H9 (cell line): ENCODE results near the gene CXCR5. TPM values are rescaled to one million over a fixed set of nuclear protein-coding genes. Genes with fewer than 3 reads are reported as not detected.

Source experiments
- DNase-seq: peaks from one replicate; pipeline ENCODE4 v3.0.0-alpha.2; 2017
- H2AFZ ChIP-seq: one replicate; pipeline ENCODE4 v1.6.1; 2013; ENCODE audit warnings: mild to moderate bottlenecking, low read length, control low read depth, moderate library complexity
- H2AK5ac ChIP-seq: 2 replicates; pipeline ENCODE4 v1.6.1; 2013; ENCODE audit warnings: low read length, control low read depth, mixed read lengths; ENCODE audit not compliant: insufficient read length
- H2BK120ac ChIP-seq: one replicate; pipeline ENCODE4 v1.6.1; 2013; ENCODE audit warnings: low read depth, mild to moderate bottlenecking, low read length, control low read depth, inconsistent platforms; ENCODE audit not compliant: poor library complexity, severe bottlenecking
- H2BK12ac ChIP-seq: 2 replicates; pipeline ENCODE4 v1.6.1; 2013; ENCODE audit warnings: low read length, control low read depth, mixed read lengths, low read depth; ENCODE audit not compliant: insufficient read length
- H2BK15ac ChIP-seq: 2 replicates; pipeline ENCODE4 v1.6.1; 2013; ENCODE audit warnings: low read depth, low read length, control low read depth
- H2BK20ac ChIP-seq: one replicate; pipeline ENCODE4 v1.6.1; 2013; ENCODE audit warnings: low read depth, mild to moderate bottlenecking, low read length, control low read depth, inconsistent platforms; ENCODE audit not compliant: poor library complexity, severe bottlenecking
- H2BK5ac ChIP-seq: 2 replicates; pipeline ENCODE4 v1.6.1; 2013; ENCODE audit warnings: low read length, control low read depth, mixed read lengths; ENCODE audit not compliant: insufficient read length
- H3K14ac ChIP-seq: 2 replicates; pipeline ENCODE4 v1.6.1; 2013; ENCODE audit warnings: low read length, control low read depth; ENCODE audit not compliant: insufficient read depth
- H3K18ac ChIP-seq: 2 replicates; pipeline ENCODE4 v1.6.1; 2013; ENCODE audit warnings: low read depth, mild to moderate bottlenecking, mixed read lengths, low read length, control low read depth; ENCODE audit not compliant: insufficient read length
- H3K23ac ChIP-seq: 2 replicates; pipeline ENCODE4 v1.6.1; 2013; ENCODE audit warnings: low read length, control low read depth, mixed read lengths, low read depth; ENCODE audit not compliant: insufficient read length
- H3K23me2 ChIP-seq: 2 replicates; pipeline ENCODE4 v1.6.1; 2013; ENCODE audit warnings: low read depth, mild to moderate bottlenecking, mixed read lengths, low read length, control low read depth; ENCODE audit not compliant: insufficient read length, poor library complexity, severe bottlenecking
- H3K27ac ChIP-seq: 2 replicates; pipeline ENCODE4 v1.5.1; 2013; ENCODE audit warnings: low read length, control low read depth, mixed read lengths, low read depth; ENCODE audit not compliant: insufficient read length
- H3K27me3 ChIP-seq: 2 replicates; pipeline ENCODE4 v1.6.1; 2013; ENCODE audit warnings: low read length, control low read depth, inconsistent platforms; ENCODE audit not compliant: insufficient read depth
- H3K4ac ChIP-seq: 2 replicates; pipeline ENCODE4 v1.6.1; 2013; ENCODE audit warnings: low read depth, mild to moderate bottlenecking, control low read depth, inconsistent platforms, low read length, moderate library complexity
- H3K4me1 ChIP-seq: 2 replicates; pipeline ENCODE4 v1.6.1; 2013; ENCODE audit warnings: low read length, control low read depth, inconsistent platforms; ENCODE audit not compliant: insufficient read depth
- H3K4me2 ChIP-seq: 2 replicates; pipeline ENCODE4 v1.6.1; 2013; ENCODE audit warnings: low read length, control low read depth, mixed read lengths; ENCODE audit not compliant: insufficient read length, insufficient read depth
- H3K56ac ChIP-seq: 2 replicates; pipeline ENCODE4 v1.6.1; 2013; ENCODE audit warnings: low read depth, mild to moderate bottlenecking, mixed read lengths, low read length, control low read depth; ENCODE audit not compliant: insufficient read length
- H3K79me1 ChIP-seq: 2 replicates; pipeline ENCODE4 v1.6.1; 2013; ENCODE audit warnings: low read depth, mild to moderate bottlenecking, moderate library complexity, low read length, control low read depth, inconsistent platforms; ENCODE audit not compliant: insufficient read depth, poor library complexity, severe bottlenecking
- H3K79me2 ChIP-seq: 2 replicates; pipeline ENCODE4 v1.6.1; 2013; ENCODE audit warnings: low read length, control low read depth, inconsistent platforms; ENCODE audit not compliant: insufficient read depth
- H3K9ac ChIP-seq: 2 replicates; pipeline ENCODE4 v1.6.1; 2013; ENCODE audit warnings: low read length, control low read depth, mixed read lengths; ENCODE audit not compliant: insufficient read length; ENCODE audit errors: extremely low read depth
- H3K9me3 ChIP-seq: one replicate; pipeline ENCODE4 v1.6.1; 2013; ENCODE audit warnings: low read depth, low read length, inconsistent platforms; ENCODE audit not compliant: control insufficient read depth
- H3T11ph ChIP-seq: one replicate; pipeline ENCODE4 v1.6.1; 2013; ENCODE audit warnings: mild to moderate bottlenecking, low read length, control low read depth, inconsistent platforms
- H4K20me1 ChIP-seq: one replicate; pipeline ENCODE4 v1.6.1; 2013; ENCODE audit not compliant: control insufficient read depth, insufficient read length, insufficient read depth
- H4K5ac ChIP-seq: 2 replicates; pipeline ENCODE4 v1.6.1; 2013; ENCODE audit warnings: low read depth, mild to moderate bottlenecking, mixed read lengths, low read length, control low read depth; ENCODE audit not compliant: insufficient read length
- H4K8ac ChIP-seq: replicated peaks from 2 replicates; pipeline ENCODE4 v1.6.1; 2013; ENCODE audit warnings: low read length, control low read depth, mixed read lengths, low read depth; ENCODE audit not compliant: insufficient read length
- H4K91ac ChIP-seq: 2 replicates; pipeline ENCODE4 v1.6.1; 2013; ENCODE audit warnings: low read depth, mild to moderate bottlenecking, moderate library complexity, mixed read lengths, low read length, control low read depth; ENCODE audit not compliant: insufficient read length
- H3K27ac Mint-ChIP-seq, 3 experiments: 2 replicates in 2 of 3; 3 replicates in 1 of 3; pipeline ENCODE4 v1.8.0; 2020 to 2021; ENCODE audit warnings: mixed read lengths in 3 of 3, mild to moderate bottlenecking in 1 of 3, moderate library complexity in 1 of 3
- H3K27me3 Mint-ChIP-seq: 2 replicates; pipeline ENCODE4 v1.8.0; 2021; ENCODE audit warnings: low read depth, mild to moderate bottlenecking, moderate library complexity, mixed read lengths
- H3K36me3 Mint-ChIP-seq, 3 experiments: 2 replicates in 2 of 3; 3 replicates in 1 of 3; pipeline ENCODE4 v1.8.0; 2020 to 2021; ENCODE audit warnings: low read depth in 3 of 3, mixed read lengths in 3 of 3; ENCODE audit not compliant: insufficient read depth in 1 of 3
- H3K4me1 Mint-ChIP-seq, 2 experiments: 2 replicates each; pipeline ENCODE4 v1.8.0; 2020; ENCODE audit warnings: mixed read lengths in 2 of 2
- H3K4me3 Mint-ChIP-seq, 2 experiments: 2 replicates in 1 of 2; 3 replicates in 1 of 2; pipeline ENCODE4 v1.8.0; 2020 to 2021; ENCODE audit warnings: mild to moderate bottlenecking in 2 of 2, mixed read lengths in 2 of 2, moderate library complexity in 1 of 2
- H3K9me3 Mint-ChIP-seq, 2 experiments: 2 replicates in 1 of 2; 3 replicates in 1 of 2; pipeline ENCODE4 v1.8.0; 2020; ENCODE audit warnings: mild to moderate bottlenecking in 2 of 2, mixed read lengths in 2 of 2, moderate library complexity in 1 of 2
- CTCF ChIP-seq: fragments of 200-600 bp; sonication (generic); conservative IDR thresholded peaks from 3 replicates; pipeline ENCODE4 v1.8.0; 2021; ENCODE audit warnings: antibody characterized with exemption, mild to moderate bottlenecking
- WGBS: extraction: QIAGEN DNeasy Blood & Tissue Kit; methylation state at CpG from one replicate; pipeline ENCODE4 v1.1.7; 2013; ENCODE audit warnings: missing lambda C conversion rate, low lambda C conversion rate, mixed read lengths; ENCODE audit not compliant: insufficient read length; ENCODE audit errors: extremely low coverage; 5-methylcytosine and 5-hydroxymethylcytosine counted together
- total RNA-seq: library from RNA; stranded (reverse); gene quantifications from 2 replicates; pipeline ENCODE4 v1.2.1, GENCODE V29; 2021

CXCR5 gene
- total RNA-seq, 1 experiment from 2014 or later = 0.07 TPM

- peaks cover 57 to 67% of the 10 kb centered on the region in 2 experiments for H3K4me1 Mint-ChIP-seq
- H3K27ac Mint-ChIP-seq = peak overlapping the region in 1 of 3 experiments; percentile 53; a peak in 1 of 7 replicates
- Histone ChIP-seq H3K4me2 (peak overlapping the region; percentile 88), H3K56ac (no peak overlapping the region), H2BK5ac (no peak overlapping the region), H2BK15ac (no peak overlapping the region), H2BK120ac (no peak overlapping the region), H3K4me1 (peaks cover 23% of the 10 kb centered on the region), H4K20me1 (no peaks in the 10 kb centered on the region), H4K5ac (no peak overlapping the region), H3K14ac (no peak overlapping the region; the same call in 1 of the 2 replicates), H3K27ac (no peak overlapping the region), H3K23me2 (peaks cover 38% of the 10 kb centered on the region), H3K27me3 (no peaks in the 10 kb centered on the region; the same call in 1 of the 2 replicates), H3K79me2 (peaks cover 22% of the 10 kb centered on the region; the same call in 1 of the 2 replicates), H3K18ac (no peak overlapping the region), H2BK12ac (no peak overlapping the region), H3K23ac (no peak overlapping the region), H3K9ac (peak overlapping the region; percentile 40), H3K4ac (no peak overlapping the region), H3K9me3 (no peaks in the 10 kb centered on the region), H2BK20ac (no peak overlapping the region), H4K91ac (no peak overlapping the region), H2AK5ac (no peak overlapping the region), H3T11ph (no peak overlapping the region), H3K79me1 (no peaks in the 10 kb centered on the region), H4K8ac (no peak overlapping the region), H2AFZ (no peak overlapping the region)
- peaks cover 14% of the 10 kb centered on the region for H3K27me3 Mint-ChIP-seq
- no peak for TF ChIP-seq CTCF
- peaks cover 0 to 5% (median 2%) of the 10 kb centered on the region in 3 experiments; a peak in 2 of 7 replicates for H3K36me3 Mint-ChIP-seq
- H3K4me3 Mint-ChIP-seq = peak overlapping the region; percentile 84 to 94
- peak; percentile 71 for DNase-seq
- WGBS = no CpG with 5 or more reads among the region's 45 CpGs
- no peaks in the 10 kb centered on the region for H3K9me3 Mint-ChIP-seq
These were observed 41.2 kb downstream of the CXCR5 start for GRCh38 chr11:118924591-118925585.
